Karpas-422 (cell line): ENCODE data around the gene SKOR1. TPM values are rescaled to one million over a fixed set of nuclear protein-coding genes. Genes with fewer than 3 reads are reported as not detected.
A peak's percentile ranks its signal among the peaks of the same experiment; 100 is the strongest.

Experiments
- DNase-seq: peaks from one replicate; pipeline ENCODE4 v3.0.0-alpha.2; 2015
- H2AFZ ChIP-seq: fragments of 200-600 bp; sonication (generic); 2 replicates; pipeline ENCODE4 v1.6.1; 2014; ENCODE audit warnings: antibody characterized with exemption, low read length, mixed read lengths
- H3K27ac ChIP-seq: fragments of 200-600 bp; sonication (generic); 2 replicates; pipeline ENCODE4 v1.5.1; 2014; ENCODE audit warnings: mild to moderate bottlenecking, low read length, moderate library complexity
- H3K27me3 ChIP-seq: fragments of 200-600 bp; sonication (generic); 2 replicates; pipeline ENCODE4 v1.6.1; 2014; ENCODE audit warnings: low read length, mixed read lengths
- H3K36me3 ChIP-seq: fragments of 200-600 bp; sonication (generic); 2 replicates; pipeline ENCODE4 v1.6.1; 2014; ENCODE audit warnings: low read length, mixed read lengths; ENCODE audit not compliant: insufficient read depth
- H3K4me1 ChIP-seq: fragments of 200-600 bp; sonication (generic); 2 replicates; pipeline ENCODE4 v1.6.1; 2014; ENCODE audit warnings: mild to moderate bottlenecking, low read length, mixed read lengths
- H3K4me2 ChIP-seq: fragments of 200-600 bp; sonication (generic); 2 replicates; pipeline ENCODE4 v1.6.1; 2014; ENCODE audit warnings: low read length, low read depth, mild to moderate bottlenecking; ENCODE audit not compliant: poor library complexity, severe bottlenecking
- H3K4me3 ChIP-seq: fragments of 200-600 bp; sonication (generic); 2 replicates; pipeline ENCODE4 v1.5.1; 2014; ENCODE audit warnings: mild to moderate bottlenecking, antibody characterized with exemption, low read length, mixed read lengths
- H3K79me2 ChIP-seq: fragments of 200-600 bp; sonication (generic); 2 replicates; pipeline ENCODE4 v1.6.1; 2014; ENCODE audit warnings: mild to moderate bottlenecking, low read length, mixed read lengths
- H3K9ac ChIP-seq: fragments of 200-600 bp; sonication (generic); 2 replicates; pipeline ENCODE4 v1.6.0; 2014; ENCODE audit warnings: low read length
- H3K9me2 ChIP-seq: fragments of 200-600 bp; sonication (generic), shearing (Covaris generic); replicated peaks from 2 replicates; pipeline ENCODE4 v1.6.0; 2014; ENCODE audit warnings: mild to moderate bottlenecking, low read length, moderate library complexity; ENCODE audit not compliant: insufficient read depth
- H3K9me3 ChIP-seq: fragments of 300-700, 200-600 bp; sonication (generic); 2 replicates; pipeline ENCODE4 v1.6.1; 2014; ENCODE audit warnings: low read length, mixed read lengths
- H4K20me1 ChIP-seq: fragments of 200-600 bp; sonication (generic); 2 replicates; pipeline ENCODE4 v1.6.1; 2014; ENCODE audit warnings: mild to moderate bottlenecking, antibody characterized with exemption, low read length, low read depth; ENCODE audit not compliant: insufficient read depth
- total RNA-seq: library from RNA; depleted of rRNA; stranded (reverse); fragments of >200 nt; shearing (Covaris generic); gene quantifications from 2 replicates; pipeline ENCODE4 v1.2.3, GENCODE V29; 2014; ENCODE audit warnings: low replicate concordance

SKOR1 gene
- total RNA-seq, 1 experiment from 2014 or later, result 0.45 TPM

- no peak overlapping the region for H3K9ac ChIP-seq
These were observed 17.8 kb downstream of the SKOR1 start for GRCh38 chr15:67843092-67843501.

GRCh38 chr15:67843571-67844387 lies 18.5 kb downstream of the SKOR1 start:
- Histone ChIP-seq H3K27me3 (no peaks in the 10 kb centered on the region), H3K36me3 (no peaks in the 10 kb centered on the region), H3K9ac (peak overlapping the region; percentile 1; the same call in 1 of the 2 replicates), H4K20me1 (no peaks in the 10 kb centered on the region), H3K4me2 (no peak overlapping the region), H3K79me2 (no peaks in the 10 kb centered on the region), H3K27ac (peak overlapping the region; percentile 26), H2AFZ (no peak overlapping the region), H3K9me3 (no peaks in the 10 kb centered on the region), H3K4me3 (no peak overlapping the region), H3K4me1 (peaks cover 57% of the 10 kb centered on the region), H3K9me2 (no peaks in the 10 kb centered on the region)
- DNase-seq, result no peak

More at GRCh38 chr15:67843092-67843501, 17.8 kb downstream of the SKOR1 start:
- Histone ChIP-seq H3K4me2 (no peak overlapping the region), H3K4me3 (no peak overlapping the region), H3K9me2 (no peaks in the 10 kb centered on the region), H3K79me2 (no peaks in the 10 kb centered on the region), H3K9me3 (no peaks in the 10 kb centered on the region), H4K20me1 (no peaks in the 10 kb centered on the region), H3K36me3 (no peaks in the 10 kb centered on the region), H2AFZ (no peak overlapping the region), H3K4me1 (peaks cover 56% of the 10 kb centered on the region), H3K27me3 (no peaks in the 10 kb centered on the region), H3K27ac (peak overlapping the region; percentile 26)
- DNase-seq, result no peak

GRCh38 chr15:67845974-67846373 lies 20.7 kb downstream of the SKOR1 start:
- Histone ChIP-seq H3K9ac (no peak overlapping the region), H3K27me3 (no peaks in the 10 kb centered on the region), H3K4me1 (peaks cover 68% of the 10 kb centered on the region), H3K36me3 (no peaks in the 10 kb centered on the region; the same call in 1 of the 2 replicates), H2AFZ (no peak overlapping the region), H4K20me1 (no peaks in the 10 kb centered on the region), H3K9me2 (no peaks in the 10 kb centered on the region), H3K4me2 (no peak overlapping the region), H3K9me3 (peaks cover 5% of the 10 kb centered on the region; the same call in 1 of the 2 replicates), H3K4me3 (no peak overlapping the region), H3K27ac (peak overlapping the region; percentile 8; the same call in 1 of the 2 replicates), H3K79me2 (no peaks in the 10 kb centered on the region)
- DNase-seq, result no peak

GRCh38 chr15:67849538-67849937 lies 24.2 kb downstream of the SKOR1 start:
- Histone ChIP-seq H3K36me3 (no peaks in the 10 kb centered on the region; the same call in 1 of the 2 replicates), H3K4me1 (peaks cover 78% of the 10 kb centered on the region), H3K4me3 (no peak overlapping the region), H3K27ac (peak overlapping the region; percentile 92), H3K9me3 (peaks cover 5% of the 10 kb centered on the region; the same call in 1 of the 2 replicates), H3K9ac (no peak overlapping the region), H4K20me1 (no peaks in the 10 kb centered on the region), H3K4me2 (no peak overlapping the region), H3K79me2 (no peaks in the 10 kb centered on the region), H3K27me3 (no peaks in the 10 kb centered on the region), H3K9me2 (no peaks in the 10 kb centered on the region), H2AFZ (no peak overlapping the region)
- DNase-seq, result no peak

- peak overlapping the region; percentile 49 for H3K9ac ChIP-seq
- peak; percentile 77 for DNase-seq
- H3K9me3 ChIP-seq, result peaks cover 5% of the 10 kb centered on the region; the same call in 1 of the 2 replicates
- H3K27me3 ChIP-seq, result no peaks in the 10 kb centered on the region
- no peaks in the 10 kb centered on the region for H3K79me2 ChIP-seq
- no peaks in the 10 kb centered on the region for H4K20me1 ChIP-seq
- peak overlapping the region; percentile 61 for H3K4me2 ChIP-seq
- H3K4me3 ChIP-seq, result peak overlapping the region; percentile 45; the same call in 1 of the 2 replicates
- H3K36me3 ChIP-seq, result no peaks in the 10 kb centered on the region; the same call in 1 of the 2 replicates
- H3K4me1 ChIP-seq, result peaks cover 80% of the 10 kb centered on the region
- H3K9me2 ChIP-seq, result no peaks in the 10 kb centered on the region
- peak overlapping the region; percentile 18; the same call in 1 of the 2 replicates for H2AFZ ChIP-seq
- peak overlapping the region; percentile 92 for H3K27ac ChIP-seq
These were observed 25.0 kb downstream of the SKOR1 start for GRCh38 chr15:67850336-67850735.

- DNase-seq, result peak; percentile 83
- no peaks in the 10 kb centered on the region; the same call in 1 of the 2 replicates for H3K36me3 ChIP-seq
- H3K79me2 ChIP-seq, result no peaks in the 10 kb centered on the region
- peak overlapping the region; percentile 61 for H3K4me2 ChIP-seq
- H3K4me3 ChIP-seq, result peak overlapping the region; percentile 45; the same call in 1 of the 2 replicates
- peaks cover 84% of the 10 kb centered on the region for H3K4me1 ChIP-seq
- no peaks in the 10 kb centered on the region for H3K9me2 ChIP-seq
- peak overlapping the region; percentile 49 for H3K9ac ChIP-seq
- peak overlapping the region; percentile 18; the same call in 1 of the 2 replicates for H2AFZ ChIP-seq
- H4K20me1 ChIP-seq, result no peaks in the 10 kb centered on the region
- peak overlapping the region; percentile 92 for H3K27ac ChIP-seq
- H3K9me3 ChIP-seq, result peaks cover 5% of the 10 kb centered on the region; the same call in 1 of the 2 replicates
- no peaks in the 10 kb centered on the region for H3K27me3 ChIP-seq
These were observed 25.8 kb downstream of the SKOR1 start for GRCh38 chr15:67850994-67851571.

GRCh38 chr15:67852418-67852817 lies 27.1 kb downstream of the SKOR1 start:
- Histone ChIP-seq H3K4me2 (peak overlapping the region; percentile 61), H3K27me3 (no peaks in the 10 kb centered on the region), H3K4me1 (peaks cover 87% of the 10 kb centered on the region), H3K4me3 (peak overlapping the region; percentile 31; the same call in 1 of the 2 replicates), H3K9me3 (peaks cover 5% of the 10 kb centered on the region; the same call in 1 of the 2 replicates), H3K79me2 (no peaks in the 10 kb centered on the region), H3K27ac (peak overlapping the region; percentile 92), H3K9me2 (no peaks in the 10 kb centered on the region), H4K20me1 (no peaks in the 10 kb centered on the region), H3K9ac (peak overlapping the region; percentile 45), H2AFZ (no peak overlapping the region), H3K36me3 (no peaks in the 10 kb centered on the region; the same call in 1 of the 2 replicates)
- no peak for DNase-seq

- H2AFZ ChIP-seq, result no peak overlapping the region
- H3K9me2 ChIP-seq, result no peaks in the 10 kb centered on the region
- peaks cover 87% of the 10 kb centered on the region for H3K4me1 ChIP-seq
- H3K36me3 ChIP-seq, result no peaks in the 10 kb centered on the region; the same call in 1 of the 2 replicates
- peak overlapping the region; percentile 92 for H3K27ac ChIP-seq
- no peaks in the 10 kb centered on the region for H4K20me1 ChIP-seq
- peak overlapping the region; percentile 61 for H3K4me2 ChIP-seq
- peak overlapping the region; percentile 31 for H3K4me3 ChIP-seq
- peak; percentile 74 for DNase-seq
- no peaks in the 10 kb centered on the region for H3K27me3 ChIP-seq
- H3K9ac ChIP-seq, result peak overlapping the region; percentile 45; the same call in 1 of the 2 replicates
- H3K79me2 ChIP-seq, result no peaks in the 10 kb centered on the region
- peaks cover 5% of the 10 kb centered on the region; the same call in 1 of the 2 replicates for H3K9me3 ChIP-seq
These were observed 28.1 kb downstream of the SKOR1 start for GRCh38 chr15:67853454-67853853.
